ENCODE data around the gene MRPS21. TPM values are rescaled to one million over a fixed set of nuclear protein-coding genes. Genes with fewer than 3 reads are reported as not detected.

Gene MRPS21
- total RNA-seq, 2 experiments from 2014 or later: 48.5 to 52.0 TPM

GRCh38 chr1:150320667-150320978 lies 27.0 kb downstream of the MRPS21 start:
- Mint-ChIP-seq H3K27ac (peak overlapping the region; percentile 95), H3K9me3 (no peaks in the 10 kb centered on the region), H3K36me3 (ENCODE audit: low read depth) (peaks cover 32% of the 10 kb centered on the region), H3K4me3 (peak overlapping the region; percentile 97), H3K27me3 (no peaks in the 10 kb centered on the region), H3K4me1 (ENCODE audit: low read depth) (peaks cover 27% of the 10 kb centered on the region)
- ChIA-PET POLR2A (interaction anchor here (0.7 to 2.6 kb wide), 7 partner anchors 38 to 377 kb away, joined by 3 to 34 read pairs (median 3); partner anchors contain the start of genes CIART, GOLPH3L and RPRD2), CTCF (interaction anchor here (0.7 to 1.0 kb wide), 2 partner anchors 43 to 65 kb away, joined by 3 read pairs; partner anchors contain the start of gene RPRD2)
- Histone ChIP-seq H3K9me3 (ENCODE audit: control insufficient read depth in 1 of 2, insufficient read depth in 1 of 2, low read length in 2 of 2) (no peaks in the 10 kb centered on the region), H3K4me3 (ENCODE audit: low read length) (peak overlapping the region; percentile 78), H3K36me3 (ENCODE audit: insufficient read depth, low read length) (peaks cover 11% of the 10 kb centered on the region), H3K4me1 (ENCODE audit: insufficient read depth, low read length) (peaks cover 34% of the 10 kb centered on the region), H3K27me3 (ENCODE audit: control insufficient read depth in 1 of 2, insufficient read depth in 2 of 2, low read length in 2 of 2) (no peaks in the 10 kb centered on the region), H3K27ac (ENCODE audit: low read depth in 1 of 2, low read length in 2 of 2) (peak overlapping the region; percentile 83 to 84)
- TF ChIP-seq CTCF (IDR thresholded peaks at IDR 0.05): no peak
- intact Hi-C loops (cut with DNase I, micrococcal nuclease): loop anchor here (2.0 to 5.0 kb wide), 5 partner anchors 28 to 108 kb away; partner anchors contain the start of genes APH1A (in 1 of the 2), CA14 (in 1 of the 2) and MRPS21 (in 1 of the 2)
- DNase-seq: peak in 3 of 14 experiments; percentile 3 to 22 (median 19)
- no peak for ATAC-seq (ENCODE audit: poor library complexity)

- TF ChIP-seq CTCF (IDR thresholded peaks at IDR 0.05): no peak
- H3K9me3 Mint-ChIP-seq: no peaks in the 10 kb centered on the region
- CTCF ChIA-PET: interaction anchor here (1.0 kb wide), 1 partner anchor 66 kb away, joined by 3 read pairs; no protein-coding TSS in a partner anchor
- H3K4me1 ChIP-seq (ENCODE audit: insufficient read depth, low read length): peaks cover 34% of the 10 kb centered on the region
- DNase-seq (peak in 5 of 14 experiments; percentile 3 to 38 (median 28)), ATAC-seq (ENCODE audit: poor library complexity) (peak; percentile 20)
- peaks cover 23% of the 10 kb centered on the region for H3K36me3 ChIP-seq (ENCODE audit: insufficient read depth, low read length)
- peak overlapping the region; percentile 95 for H3K27ac Mint-ChIP-seq
- no peaks in the 10 kb centered on the region for H3K9me3 ChIP-seq (ENCODE audit: control insufficient read depth in 1 of 2, insufficient read depth in 1 of 2, low read length in 2 of 2)
- H3K4me3 Mint-ChIP-seq: peak overlapping the region; percentile 97
- H3K27ac ChIP-seq (ENCODE audit: low read depth in 1 of 2, low read length in 2 of 2): peak overlapping the region; percentile 83 to 84
- H3K27me3 Mint-ChIP-seq: no peaks in the 10 kb centered on the region
- H3K36me3 Mint-ChIP-seq (ENCODE audit: low read depth): peaks cover 43% of the 10 kb centered on the region
- H3K4me1 Mint-ChIP-seq (ENCODE audit: low read depth): peaks cover 39% of the 10 kb centered on the region
- no peaks in the 10 kb centered on the region for H3K27me3 ChIP-seq (ENCODE audit: control insufficient read depth in 1 of 2, insufficient read depth in 2 of 2, low read length in 2 of 2)
- intact Hi-C loops (cut with DNase I, micrococcal nuclease): loop anchor here (1.0 to 5.0 kb wide), 6 partner anchors 29 to 109 kb away; partner anchors contain the start of genes APH1A (in 1 of the 2), CA14 (in 1 of the 2), MRPS21 (in 1 of the 2) and RPRD2 (in 1 of the 2)
- POLR2A ChIA-PET: interaction anchor here (1.0 to 2.6 kb wide), 4 partner anchors 39 to 375 kb away, joined by 3 to 34 read pairs (median 4); partner anchors contain the start of genes APH1A, CIART, GOLPH3L and RPRD2
- peak overlapping the region; percentile 78 for H3K4me3 ChIP-seq (ENCODE audit: low read length)
Measured at GRCh38 chr1:150321826-150322166, 28.1 kb downstream of the MRPS21 start.

GRCh38 chr1:150322310-150322709 lies 28.6 kb downstream of the MRPS21 start:
- peak in 3 of 14 experiments; percentile 10 to 65 (median 57) for DNase-seq
- intact Hi-C loops (cut with DNase I, micrococcal nuclease): loop anchor here (5.0 kb wide), 3 partner anchors 45 to 110 kb away; partner anchors contain the start of gene CA14 (in 1 of the 2)

More at GRCh38 chr1:150322310-150322709, 28.6 kb downstream of the MRPS21 start:
- peaks cover 34% of the 10 kb centered on the region for H3K4me1 ChIP-seq (ENCODE audit: insufficient read depth, low read length)
- no peak for TF ChIP-seq CTCF (IDR thresholded peaks at IDR 0.05)
- CTCF ChIA-PET: interaction anchor here (0.6 kb wide), 1 partner anchor 89 kb away, joined by 4 read pairs; no protein-coding TSS in a partner anchor
- ATAC-seq (ENCODE audit: poor library complexity): no peak
- H3K4me3 ChIP-seq (ENCODE audit: low read length): peak overlapping the region; percentile 78
- H3K36me3 ChIP-seq (ENCODE audit: insufficient read depth, low read length): peaks cover 27% of the 10 kb centered on the region
- peak overlapping the region in 1 of 2 donors; percentile 84 for H3K27ac ChIP-seq (ENCODE audit: low read depth in 1 of 2, low read length in 2 of 2)
- Mint-ChIP-seq H3K4me1 (ENCODE audit: low read depth) (peaks cover 39% of the 10 kb centered on the region), H3K9me3 (no peaks in the 10 kb centered on the region), H3K36me3 (ENCODE audit: low read depth) (peaks cover 48% of the 10 kb centered on the region), H3K27me3 (no peaks in the 10 kb centered on the region), H3K4me3 (peak overlapping the region; percentile 97), H3K27ac (peak overlapping the region; percentile 95)
- POLR2A ChIA-PET: interaction anchor here (1.0 to 2.6 kb wide), 2 partner anchors 42 to 53 kb away, joined by 3 to 34 read pairs; partner anchors contain the start of genes APH1A and RPRD2
- no peaks in the 10 kb centered on the region for H3K9me3 ChIP-seq (ENCODE audit: control insufficient read depth in 1 of 2, insufficient read depth in 1 of 2, low read length in 2 of 2)
- no peaks in the 10 kb centered on the region for H3K27me3 ChIP-seq (ENCODE audit: control insufficient read depth in 1 of 2, insufficient read depth in 2 of 2, low read length in 2 of 2)

Data from CD4-positive, alpha-beta T cell (primary cell).